HEK293 (cell line): ENCODE measurements around the gene FADS3.

Experiments used
- CTCF ChIP-seq: fragments of 450-650 bp; formaldehyde crosslinking; IDR thresholded peaks from 2 replicates; pipeline ENCODE4 v1.5.1; 2016; ENCODE audit warnings: missing biosample characterization, missing genetic modification characterization
- KLF9 ChIP-seq: fragments of 450-650 bp; formaldehyde crosslinking; IDR thresholded peaks from 2 replicates; pipeline ENCODE4 v1.5.1; 2016; ENCODE audit warnings: missing biosample characterization, missing genetic modification characterization, low read depth
- SETDB1 ChIP-seq: IDR thresholded peaks from one replicate; pipeline ENCODE4 v1.6.1; 2017; ENCODE audit warnings: mild to moderate bottlenecking, low read length, moderate library complexity, mixed read lengths; ENCODE audit not compliant: insufficient read length
- TSHZ1 ChIP-seq: fragments of 450-650 bp; formaldehyde crosslinking; IDR thresholded peaks from 2 replicates; pipeline ENCODE4 v1.5.1; 2016; ENCODE audit warnings: missing biosample characterization, missing genetic modification characterization, borderline replicate concordance
- YY1 ChIP-seq: fragments of 450-650 bp; formaldehyde crosslinking; IDR thresholded peaks from 2 replicates; pipeline ENCODE4 v1.5.1; 2018; ENCODE audit warnings: missing biosample characterization, missing genetic modification characterization
- ZFP41 ChIP-seq: fragments of 450-650 bp; formaldehyde crosslinking; IDR thresholded peaks from 2 replicates; pipeline ENCODE4 v1.5.1; 2016; ENCODE audit warnings: missing biosample characterization, missing genetic modification characterization, borderline replicate concordance
- ZNF239 ChIP-seq: fragments of 450-650 bp; formaldehyde crosslinking; IDR thresholded peaks from 2 replicates; pipeline ENCODE4 v1.5.1; 2016; ENCODE audit warnings: missing biosample characterization, missing genetic modification characterization
- ZNF274 ChIP-seq, 2 experiments: fragments of 200-500 bp in 1 of 2; fragments of 450-650 bp in 1 of 2; sonication (Bioruptor generic) in 1 of 2; formaldehyde crosslinking in 1 of 2; IDR thresholded peaks; 2 replicates each; pipeline versions ENCODE4 v1.5.1 to v1.6.1; 2014 to 2016; ENCODE audit warnings: borderline replicate concordance in 1 of 2, inconsistent platforms in 1 of 2, low read length in 1 of 2, missing biosample characterization in 1 of 2, missing genetic modification characterization in 1 of 2
- ZNF426 ChIP-seq: fragments of 450-650 bp; formaldehyde crosslinking; IDR thresholded peaks from 2 replicates; pipeline ENCODE4 v1.5.1; 2017; ENCODE audit warnings: missing biosample characterization, missing genetic modification characterization, mild to moderate bottlenecking, inconsistent platforms, moderate library complexity
- ZNF585B ChIP-seq: fragments of 450-650 bp; formaldehyde crosslinking; IDR thresholded peaks from 2 replicates; pipeline ENCODE4 v1.5.1; 2016; ENCODE audit warnings: missing biosample characterization, missing genetic modification characterization
- TF ChIP-seq, protein P1 (sequence below): fragments of 450-650 bp; formaldehyde crosslinking; IDR thresholded peaks from 2 replicates; pipeline ENCODE4 v1.5.1; 2016; ENCODE audit warnings: missing biosample characterization, missing genetic modification characterization
- TF ChIP-seq, protein P2 (sequence below): fragments of 450-650 bp; formaldehyde crosslinking; IDR thresholded peaks from 2 replicates; pipeline ENCODE4 v1.5.1; 2016; ENCODE audit warnings: missing biosample characterization, missing genetic modification characterization

DNA sequence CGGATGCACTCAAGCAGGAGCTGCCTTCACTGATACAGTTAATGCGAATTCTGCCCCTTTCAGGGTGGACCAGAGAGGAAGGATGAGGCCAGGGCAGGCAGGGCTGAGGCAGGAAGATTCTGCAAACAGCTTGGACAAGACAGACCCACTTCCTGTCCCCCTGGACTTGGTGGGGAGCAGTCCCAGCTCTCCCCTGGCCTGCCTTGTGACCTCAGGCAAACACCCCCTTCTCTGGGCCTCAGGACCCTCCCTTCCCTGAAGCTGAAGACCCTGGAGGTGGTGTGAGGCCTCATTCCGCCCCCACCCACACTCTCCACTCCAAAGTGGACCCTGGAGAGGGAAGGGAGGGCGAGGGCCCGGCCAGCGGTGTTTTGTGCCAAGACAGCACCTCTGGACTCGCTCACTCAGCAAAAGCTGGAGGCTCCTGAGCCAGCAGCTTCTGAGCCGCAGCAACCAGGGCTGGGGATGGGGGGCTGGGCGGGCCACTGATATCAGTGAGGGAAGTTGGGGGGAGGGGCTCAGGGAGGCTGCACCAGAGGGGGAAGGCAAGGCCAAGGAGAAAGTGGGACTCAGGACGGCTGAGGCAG, 17.5 kb upstream of the FADS3 start:
- TF ChIP-seq KLF9 (tag by site-specific recombination) (no peak), SETDB1 (no peak), ZNF274 (IDR thresholded peaks at IDR 0.05; ENCODE audit: low read length) (no peak), ZNF274 (tag by site-specific recombination; IDR thresholded peaks at IDR 0.05; ENCODE audit: borderline replicate concordance) (no peak), YY1 (tag by site-specific recombination) (no peak), TSHZ1 (tag by site-specific recombination) (no peak), CTCF (tag by site-specific recombination) (no peak), ZNF426 (tag by site-specific recombination) (no peak), ZNF585B (tag by site-specific recombination) (no peak), ZFP41 (tag by site-specific recombination) (no peak), ZNF239 (tag by site-specific recombination) (no peak)
- TF ChIP-seq, protein P1, sequence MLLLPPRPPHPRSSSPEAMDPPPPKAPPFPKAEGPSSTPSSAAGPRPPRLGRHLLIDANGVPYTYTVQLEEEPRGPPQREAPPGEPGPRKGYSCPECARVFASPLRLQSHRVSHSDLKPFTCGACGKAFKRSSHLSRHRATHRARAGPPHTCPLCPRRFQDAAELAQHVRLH (tag by site-specific recombination), result no peak
- TF ChIP-seq, protein P2, sequence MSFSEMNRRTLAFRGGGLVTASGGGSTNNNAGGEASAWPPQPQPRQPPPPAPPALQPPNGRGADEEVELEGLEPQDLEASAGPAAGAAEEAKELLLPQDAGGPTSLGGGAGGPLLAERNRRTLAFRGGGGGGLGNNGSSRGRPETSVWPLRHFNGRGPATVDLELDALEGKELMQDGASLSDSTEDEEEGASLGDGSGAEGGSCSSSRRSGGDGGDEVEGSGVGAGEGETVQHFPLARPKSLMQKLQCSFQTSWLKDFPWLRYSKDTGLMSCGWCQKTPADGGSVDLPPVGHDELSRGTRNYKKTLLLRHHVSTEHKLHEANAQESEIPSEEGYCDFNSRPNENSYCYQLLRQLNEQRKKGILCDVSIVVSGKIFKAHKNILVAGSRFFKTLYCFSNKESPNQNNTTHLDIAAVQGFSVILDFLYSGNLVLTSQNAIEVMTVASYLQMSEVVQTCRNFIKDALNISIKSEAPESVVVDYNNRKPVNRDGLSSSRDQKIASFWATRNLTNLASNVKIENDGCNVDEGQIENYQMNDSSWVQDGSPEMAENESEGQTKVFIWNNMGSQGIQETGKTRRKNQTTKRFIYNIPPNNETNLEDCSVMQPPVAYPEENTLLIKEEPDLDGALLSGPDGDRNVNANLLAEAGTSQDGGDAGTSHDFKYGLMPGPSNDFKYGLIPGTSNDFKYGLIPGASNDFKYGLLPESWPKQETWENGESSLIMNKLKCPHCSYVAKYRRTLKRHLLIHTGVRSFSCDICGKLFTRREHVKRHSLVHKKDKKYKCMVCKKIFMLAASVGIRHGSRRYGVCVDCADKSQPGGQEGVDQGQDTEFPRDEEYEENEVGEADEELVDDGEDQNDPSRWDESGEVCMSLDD, result no peak
